ENCODE data around the gene SEL1L. TPM values are rescaled to one million over a fixed set of nuclear protein-coding genes. Genes with fewer than 3 reads are reported as not detected.

Gene SEL1L
- total RNA-seq, 1 experiment from 2014 or later, result 41.4 TPM

DNA sequence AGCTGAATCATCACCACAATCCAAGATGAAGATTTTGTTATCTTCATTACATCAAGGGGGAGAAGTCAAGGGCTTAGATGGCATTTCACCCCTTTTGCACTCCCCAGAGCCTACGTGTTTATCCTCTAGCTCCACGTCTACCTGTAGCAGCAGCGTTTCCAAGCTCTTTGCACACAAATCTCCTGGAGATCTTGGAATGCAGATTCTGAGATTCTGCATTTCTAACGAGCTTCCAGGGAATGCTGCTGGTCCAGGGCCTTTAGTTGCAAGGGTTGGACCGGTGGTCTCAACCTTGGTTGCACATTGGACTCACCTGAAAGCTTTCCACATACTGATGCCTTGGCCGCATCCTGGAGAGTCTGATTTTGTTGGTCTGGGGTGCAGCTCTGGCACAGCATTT is 84.1 kb downstream of the SEL1L start (continued):
- TF ChIP-seq ELF1 (IDR thresholded peaks at IDR 0.05; ENCODE audit: borderline replicate concordance, low read depth), result no peak
- TF ChIP-seq CBX3 (IDR thresholded peaks at IDR 0.05; ENCODE audit: low read depth), result no peak

DNA sequence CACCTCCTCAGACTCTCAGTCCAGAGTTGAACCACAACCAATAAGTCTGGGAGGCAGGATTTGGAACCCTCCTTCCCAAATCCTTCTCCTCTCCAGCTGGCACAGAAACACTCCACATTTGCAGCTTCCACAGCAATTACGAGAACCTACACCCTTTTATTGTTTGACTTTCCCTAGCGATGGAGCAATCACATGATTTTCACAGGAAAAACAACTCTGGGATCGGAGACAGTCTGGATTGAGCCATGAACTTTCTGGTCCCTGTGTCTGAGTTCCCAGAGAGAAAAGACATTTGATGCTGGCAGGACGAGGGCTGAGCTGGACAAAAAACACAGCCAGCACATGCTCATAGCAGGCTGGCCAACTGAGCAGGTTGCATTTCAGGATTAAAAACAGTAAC is 84.5 kb downstream of the SEL1L start:
- Histone ChIP-seq H3K9me3 (ENCODE audit: control insufficient read depth in 1 of 2, insufficient read depth in 1 of 2, low read depth in 1 of 2, low read length in 2 of 2) (no peaks in the 10 kb centered on the region), H3K4me3 (replicated peaks in 1 of 2; ENCODE audit: low read depth in 1 of 2, low read length in 2 of 2) (no peak overlapping the region), H2AFZ (ENCODE audit: low read depth, low read length, poor library complexity, severe bottlenecking) (no peak overlapping the region), H3K9ac (ENCODE audit: low read length) (no peak overlapping the region), H3K9me2 (ENCODE audit: insufficient read depth) (no peaks in the 10 kb centered on the region), H4K20me1 (ENCODE audit: insufficient read depth) (no peaks in the 10 kb centered on the region), H3K4me1 (ENCODE audit: control insufficient read depth in 1 of 2, insufficient read depth in 2 of 2, low read length in 2 of 2) (no peaks in the 10 kb centered on the region), H3K27ac (ENCODE audit: low read depth, low read length) (no peak overlapping the region), H3K79me2 (ENCODE audit: insufficient read depth, low read length) (no peaks in the 10 kb centered on the region), H3K4me2 (ENCODE audit: low read length) (no peak overlapping the region), H3K27me3 (ENCODE audit: insufficient read depth, low read length) (no peaks in the 10 kb centered on the region; the same call in 1 of the 2 replicates), H3K36me3 (ENCODE audit: control insufficient read depth in 1 of 2, insufficient read depth in 2 of 2, low read length in 2 of 2) (no peaks in the 10 kb centered on the region)
- DNase-seq (ENCODE audit: low read depth, low spot score), result no peak
- intact Hi-C loops (cut with micrococcal nuclease), result no loop called here
- ChIA-PET RAD21 (ENCODE audit: low non-redundant PET in 1 of 2, low total read pairs in 2 of 2, uncharacterized antibody in 2 of 2, unreplicated experiment in 2 of 2) (no interaction called here), CTCF (interaction anchor here (6.8 kb wide), 1 partner anchor 181 kb away, joined by 93 read pairs; no protein-coding TSS in a partner anchor), POLR2A (no interaction called here)
- BruUV-seq (replicated peaks), result no TSS peak
- TF ChIP-seq SP1 (IDR thresholded peaks at IDR 0.05; ENCODE audit: low read depth), result no peak
- TF ChIP-seq SRF (IDR thresholded peaks at IDR 0.05; ENCODE audit: low read depth), result no peak
- no peak for TF ChIP-seq REST (IDR thresholded peaks at IDR 0.05; ENCODE audit: low read depth)
- no peak for TF ChIP-seq EGR1 (IDR thresholded peaks at IDR 0.05; ENCODE audit: low read depth)
- no peak for TF ChIP-seq CBX3 (IDR thresholded peaks at IDR 0.05; ENCODE audit: low read depth)
- TF ChIP-seq ELF1 (IDR thresholded peaks at IDR 0.05; ENCODE audit: borderline replicate concordance, low read depth), result no peak
- no peak for TF ChIP-seq ZNF274 (IDR thresholded peaks at IDR 0.05; ENCODE audit: low read depth, low read length)
- TF ChIP-seq RAD21 (IDR thresholded peaks at IDR 0.05; ENCODE audit: low read depth), result no peak
- TF ChIP-seq POLR2AphosphoS5 (IDR thresholded peaks at IDR 0.05; ENCODE audit: low read depth, low read length), result no peak
- TF ChIP-seq JUND (IDR thresholded peaks at IDR 0.05), result no peak
- no peak for TF ChIP-seq EZH2phosphoT487 (IDR thresholded peaks at IDR 0.05; ENCODE audit: borderline replicate concordance)
- TF ChIP-seq ATF3 (IDR thresholded peaks at IDR 0.05), result no peak
- no peak for TF ChIP-seq CEBPB (IDR thresholded peaks at IDR 0.05; ENCODE audit: low read depth)
- TF ChIP-seq ZFX (IDR thresholded peaks at IDR 0.05), result no peak
- no peak for TF ChIP-seq CTCF (IDR thresholded peaks at IDR 0.05 in 2 of 3, conservative IDR thresholded peaks at IDR 0.05 in 1 of 3; ENCODE audit: borderline replicate concordance in 1 of 3, insufficient read depth in 1 of 3, low read depth in 2 of 3, low read length in 2 of 3)
- no peak for TF ChIP-seq SIN3A (IDR thresholded peaks at IDR 0.05; ENCODE audit: low read depth)
- no peak for TF ChIP-seq EZH2 (IDR thresholded peaks at IDR 0.05)
- no peak for TF ChIP-seq POLR2A (IDR thresholded peaks at IDR 0.05; ENCODE audit: borderline replicate concordance, extremely low read depth, insufficient read depth, insufficient read length)
- TF ChIP-seq, protein P1, sequence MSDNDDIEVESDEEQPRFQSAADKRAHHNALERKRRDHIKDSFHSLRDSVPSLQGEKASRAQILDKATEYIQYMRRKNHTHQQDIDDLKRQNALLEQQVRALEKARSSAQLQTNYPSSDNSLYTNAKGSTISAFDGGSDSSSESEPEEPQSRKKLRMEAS (IDR thresholded peaks at IDR 0.05), result no peak
- no peak for TF ChIP-seq FOSL1 (IDR thresholded peaks at IDR 0.05; ENCODE audit: low read depth)
- no peak for ATAC-seq
